Neural cell (in vitro differentiated cells): Measurements from ENCODE around the gene KRTAP22-1. TPM values are rescaled to one million over a fixed set of nuclear protein-coding genes. Genes with fewer than 3 reads are reported as not detected.
A peak's percentile ranks its signal among the peaks of the same experiment; 100 is the strongest.

ENCODE experiments used
- H2AFZ ChIP-seq: fragments of 200-600, 300-800 bp; sonication (generic), shearing (Covaris generic); 2 replicates; pipeline ENCODE4 v1.6.0; 2014; ENCODE audit warnings: low read depth, mild to moderate bottlenecking, antibody characterized with exemption, low read length, moderate library complexity
- H3F3A ChIP-seq: fragments of 200-600 bp; shearing (Covaris generic); 2 replicates; pipeline ENCODE4 v1.6.1; 2016; ENCODE audit warnings: mild to moderate bottlenecking, moderate library complexity, mixed read lengths, antibody characterized with exemption, low read length; ENCODE audit not compliant: insufficient read depth, poor library complexity, severe bottlenecking
- H3K27ac ChIP-seq: fragments of 200-600, 300-800 bp; sonication (generic), shearing (Covaris generic); 2 replicates; pipeline ENCODE4 v1.5.1; 2014; ENCODE audit warnings: mild to moderate bottlenecking, low read length, moderate library complexity
- H3K27me3 ChIP-seq: fragments of 300-800, 200-600 bp; sonication (generic), shearing (Covaris generic); 2 replicates; pipeline ENCODE4 v1.6.0; 2014; ENCODE audit warnings: mild to moderate bottlenecking, low read depth, low read length, moderate library complexity; ENCODE audit not compliant: insufficient read depth
- H3K36me3 ChIP-seq: fragments of 300-800, 200-600 bp; sonication (generic), shearing (Covaris generic); 2 replicates; pipeline ENCODE4 v1.5.1; 2014; ENCODE audit warnings: mild to moderate bottlenecking, antibody characterized with exemption, low read length, moderate library complexity; ENCODE audit not compliant: insufficient read depth
- H3K4me2 ChIP-seq: fragments of 300-800, 200-600 bp; sonication (generic), shearing (Covaris generic); 2 replicates; pipeline ENCODE4 v1.6.0; 2014; ENCODE audit warnings: mild to moderate bottlenecking, low read length
- H3K4me3 ChIP-seq: fragments of 300-800, 200-600 bp; sonication (generic), shearing (Covaris generic); 2 replicates; pipeline ENCODE4 v1.5.1; 2014; ENCODE audit warnings: mild to moderate bottlenecking, low read length, moderate library complexity
- H3K79me2 ChIP-seq: fragments of 200-600 bp; shearing (Covaris generic); replicated peaks from 2 replicates; pipeline ENCODE4 v1.6.0; 2014; ENCODE audit warnings: mild to moderate bottlenecking, low read length, moderate library complexity; ENCODE audit not compliant: insufficient read depth
- H3K9ac ChIP-seq: fragments of 300-800, 200-600 bp; sonication (generic), shearing (Covaris generic); 2 replicates; pipeline ENCODE4 v1.6.1; 2016; ENCODE audit warnings: mild to moderate bottlenecking, low read length, mixed read lengths
- H3K9me2 ChIP-seq: fragments of 200-600 bp; shearing (Covaris generic); 2 replicates; pipeline ENCODE4 v1.6.1; 2016; ENCODE audit warnings: mild to moderate bottlenecking, low read length, mixed read lengths; ENCODE audit not compliant: insufficient read depth
- H3K9me3 ChIP-seq: fragments of 200-600, 300-800 bp; sonication (generic), shearing (Covaris generic); 2 replicates; pipeline ENCODE4 v1.6.1; 2016; ENCODE audit warnings: mild to moderate bottlenecking, mixed run types, low read length, moderate library complexity, mixed read lengths
- H4K20me1 ChIP-seq: fragments of 200-600 bp; shearing (Covaris generic); 2 replicates; pipeline ENCODE4 v1.6.1; 2016; ENCODE audit warnings: mild to moderate bottlenecking, mixed run types; ENCODE audit not compliant: insufficient read depth
- EP300 ChIP-seq: fragments of 450-650 bp; conservative IDR thresholded peaks from 2 replicates; pipeline ENCODE4 v1.6.1; 2014; ENCODE audit warnings: antibody characterized with exemption, mild to moderate bottlenecking, moderate library complexity; ENCODE audit not compliant: poor library complexity, severe bottlenecking
- EZH2 ChIP-seq: fragments of 200-600, 300-800 bp; shearing (Covaris generic), sonication (generic); IDR thresholded peaks from 2 replicates; pipeline ENCODE4 v1.6.1; 2014; ENCODE audit warnings: antibody characterized with exemption, low read length, borderline replicate concordance, mild to moderate bottlenecking; ENCODE audit not compliant: insufficient read depth, poor library complexity, severe bottlenecking
- MXI1 ChIP-seq: fragments of 450-650 bp; conservative IDR thresholded peaks from 2 replicates; pipeline ENCODE4 v1.6.1; 2014; ENCODE audit warnings: antibody characterized with exemption, mild to moderate bottlenecking; ENCODE audit not compliant: poor library complexity, severe bottlenecking
- POLR2AphosphoS5 ChIP-seq: IDR thresholded peaks from 2 replicates; pipeline ENCODE4 v1.6.1; 2012
- RAD21 ChIP-seq: fragments of 450-650 bp; conservative IDR thresholded peaks from 2 replicates; pipeline ENCODE4 v1.6.1; 2014; ENCODE audit warnings: antibody characterized with exemption, mild to moderate bottlenecking, moderate library complexity
- SMC3 ChIP-seq: fragments of 450-650 bp; conservative IDR thresholded peaks from 2 replicates; pipeline ENCODE4 v1.6.1; 2014; ENCODE audit warnings: antibody characterized with exemption, mild to moderate bottlenecking, moderate library complexity; ENCODE audit not compliant: poor library complexity
- TAF1 ChIP-seq: IDR thresholded peaks from 2 replicates; pipeline ENCODE4 v1.6.1; 2012; ENCODE audit warnings: low read depth
- polyA plus RNA-seq: library from polyadenylated mRNA; depleted of rRNA; stranded (reverse); fragments of >200 nt; gene quantifications from 2 replicates; pipeline ENCODE4 v1.2.3, GENCODE V29; 2014
- TF ChIP-seq, protein P1 (sequence below): IDR thresholded peaks from 2 replicates; pipeline ENCODE4 v1.6.1; 2012; ENCODE audit warnings: borderline replicate concordance
- TF ChIP-seq, protein P2 (sequence below): fragments of 450-650 bp; IDR thresholded peaks from 2 replicates; pipeline ENCODE4 v1.5.1; 2014; ENCODE audit warnings: antibody characterized with exemption, mild to moderate bottlenecking, moderate library complexity; ENCODE audit not compliant: poor library complexity, severe bottlenecking

KRTAP22-1 gene
- polyA plus RNA-seq, 1 donor from 2014 or later, result not detected

DNA sequence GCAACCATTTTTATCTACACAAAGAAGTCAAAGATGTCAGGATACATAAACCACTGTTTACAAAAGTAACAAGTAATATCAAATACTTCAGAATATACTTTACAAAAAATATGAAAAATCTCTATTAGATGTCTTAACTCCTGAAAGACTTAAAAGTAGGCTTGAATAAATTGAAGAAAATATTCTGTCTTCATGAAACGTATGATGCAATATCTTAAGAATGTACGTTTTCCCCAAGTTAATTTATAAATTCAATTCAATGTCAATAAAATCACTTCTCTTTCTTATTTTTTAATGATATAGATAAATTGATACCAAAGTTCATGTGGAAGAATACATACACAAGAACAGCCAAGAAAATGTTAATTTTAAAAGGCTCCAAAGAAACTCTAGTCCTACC, 45.8 kb upstream of the KRTAP22-1 start:
- Histone ChIP-seq H3K4me2 (no peak overlapping the region), H4K20me1 (no peaks in the 10 kb centered on the region), H3K4me3 (no peak overlapping the region), H3K9me2 (no peaks in the 10 kb centered on the region), H3F3A (no peaks in the 10 kb centered on the region), H2AFZ (no peak overlapping the region), H3K36me3 (no peaks in the 10 kb centered on the region), H3K27me3 (no peaks in the 10 kb centered on the region), H3K9ac (no peak overlapping the region), H3K27ac (no peak overlapping the region), H3K9me3 (no peaks in the 10 kb centered on the region), H3K79me2 (no peaks in the 10 kb centered on the region)
- no peak for TF ChIP-seq EZH2

DNA sequence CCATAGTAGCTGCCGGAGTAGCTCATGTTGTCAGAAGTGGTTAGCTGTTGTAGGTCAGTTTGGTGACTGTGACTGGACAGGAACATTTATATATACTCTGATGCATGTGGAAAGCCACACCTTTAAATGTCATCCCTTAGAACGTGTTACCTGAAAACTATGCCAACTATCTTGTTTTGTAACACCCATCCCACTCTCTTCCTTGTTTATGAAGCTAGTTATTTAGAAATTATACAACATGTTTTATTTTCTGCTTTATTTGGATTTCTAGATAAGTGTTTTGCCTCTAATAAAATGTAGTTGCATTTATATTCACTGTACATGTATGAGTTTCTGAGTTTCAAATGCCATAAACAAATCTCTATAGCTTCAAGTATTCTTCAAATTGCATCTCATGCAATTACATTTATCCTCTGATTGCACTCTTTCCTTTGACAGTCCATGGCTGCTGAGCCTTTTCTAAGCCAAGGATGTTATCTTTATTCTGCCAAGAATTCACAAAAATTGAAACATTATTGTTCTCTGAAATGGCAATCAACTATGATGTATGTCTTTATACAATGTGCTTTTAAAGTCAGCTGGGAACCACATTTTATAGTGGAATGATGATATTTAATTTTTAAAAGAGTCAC, 39.5 kb upstream of the KRTAP22-1 start, which contains the start of gene KRTAP19-7:
KRTAP19-7 (minus strand) TSS at position 51 of the 632 bp plus-strand sequence; CDS start at position 26, 25 bp downstream.
- no peak within 1 kb of the TSS for H2AFZ ChIP-seq
- H3K9me2 ChIP-seq, result no peaks in the 10 kb centered on the region
- no peaks in the 10 kb centered on the region for H3K36me3 ChIP-seq
- no peaks in the 10 kb centered on the region for H4K20me1 ChIP-seq
- H3K79me2 ChIP-seq, result no peaks in the 10 kb centered on the region
- H3K4me2 ChIP-seq, result no peak within 1 kb of the TSS
- H3K27me3 ChIP-seq, result no peaks in the 10 kb centered on the region
- no peak within 1 kb of the TSS for H3K4me3 ChIP-seq
- TF ChIP-seq EP300 (peak; percentile 75), POLR2AphosphoS5 (peak; percentile 55), TAF1 (no peak)
- TF ChIP-seq, protein P1, sequence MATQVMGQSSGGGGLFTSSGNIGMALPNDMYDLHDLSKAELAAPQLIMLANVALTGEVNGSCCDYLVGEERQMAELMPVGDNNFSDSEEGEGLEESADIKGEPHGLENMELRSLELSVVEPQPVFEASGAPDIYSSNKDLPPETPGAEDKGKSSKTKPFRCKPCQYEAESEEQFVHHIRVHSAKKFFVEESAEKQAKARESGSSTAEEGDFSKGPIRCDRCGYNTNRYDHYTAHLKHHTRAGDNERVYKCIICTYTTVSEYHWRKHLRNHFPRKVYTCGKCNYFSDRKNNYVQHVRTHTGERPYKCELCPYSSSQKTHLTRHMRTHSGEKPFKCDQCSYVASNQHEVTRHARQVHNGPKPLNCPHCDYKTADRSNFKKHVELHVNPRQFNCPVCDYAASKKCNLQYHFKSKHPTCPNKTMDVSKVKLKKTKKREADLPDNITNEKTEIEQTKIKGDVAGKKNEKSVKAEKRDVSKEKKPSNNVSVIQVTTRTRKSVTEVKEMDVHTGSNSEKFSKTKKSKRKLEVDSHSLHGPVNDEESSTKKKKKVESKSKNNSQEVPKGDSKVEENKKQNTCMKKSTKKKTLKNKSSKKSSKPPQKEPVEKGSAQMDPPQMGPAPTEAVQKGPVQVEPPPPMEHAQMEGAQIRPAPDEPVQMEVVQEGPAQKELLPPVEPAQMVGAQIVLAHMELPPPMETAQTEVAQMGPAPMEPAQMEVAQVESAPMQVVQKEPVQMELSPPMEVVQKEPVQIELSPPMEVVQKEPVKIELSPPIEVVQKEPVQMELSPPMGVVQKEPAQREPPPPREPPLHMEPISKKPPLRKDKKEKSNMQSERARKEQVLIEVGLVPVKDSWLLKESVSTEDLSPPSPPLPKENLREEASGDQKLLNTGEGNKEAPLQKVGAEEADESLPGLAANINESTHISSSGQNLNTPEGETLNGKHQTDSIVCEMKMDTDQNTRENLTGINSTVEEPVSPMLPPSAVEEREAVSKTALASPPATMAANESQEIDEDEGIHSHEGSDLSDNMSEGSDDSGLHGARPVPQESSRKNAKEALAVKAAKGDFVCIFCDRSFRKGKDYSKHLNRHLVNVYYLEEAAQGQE, result peak; percentile 53
- no peak within 1 kb of the TSS for H3K9ac ChIP-seq
- H3K9me3 ChIP-seq, result no peaks in the 10 kb centered on the region
- H3K27ac ChIP-seq, result peak within 1 kb of the TSS; percentile 0
- no peaks in the 10 kb centered on the region for H3F3A ChIP-seq

DNA sequence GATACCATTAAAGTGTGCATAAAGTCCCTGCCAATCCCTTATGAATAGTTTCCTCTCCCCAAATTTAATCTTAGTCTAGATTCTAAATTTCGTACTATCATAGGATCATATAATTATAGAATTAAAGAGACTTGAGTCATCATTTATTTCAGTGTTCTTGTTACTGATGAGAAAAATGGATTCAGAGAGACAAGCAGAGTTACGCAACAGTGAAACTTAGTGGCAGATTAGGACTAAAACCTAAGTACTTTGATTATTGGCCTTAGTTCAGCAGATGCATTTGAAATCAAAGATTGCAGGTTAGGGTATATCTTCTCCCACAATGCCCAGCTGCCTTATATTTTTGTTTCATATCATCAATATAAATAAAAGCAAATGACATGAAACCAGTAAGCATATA, 38.9 kb upstream of the KRTAP22-1 start:
- Histone ChIP-seq H3K9ac (no peak overlapping the region), H3K27me3 (no peaks in the 10 kb centered on the region), H3K9me3 (no peaks in the 10 kb centered on the region), H3K27ac (peak overlapping the region; percentile 0), H3K4me2 (no peak overlapping the region), H3K36me3 (no peaks in the 10 kb centered on the region), H3F3A (no peaks in the 10 kb centered on the region), H3K79me2 (no peaks in the 10 kb centered on the region), H4K20me1 (no peaks in the 10 kb centered on the region), H2AFZ (no peak overlapping the region), H3K9me2 (no peaks in the 10 kb centered on the region), H3K4me3 (no peak overlapping the region)
- TF ChIP-seq TAF1 (no peak), SMC3 (no peak), MXI1 (no peak), EP300 (no peak), EZH2 (no peak), POLR2AphosphoS5 (no peak), RAD21 (no peak)
- TF ChIP-seq, protein P1, result no peak
- TF ChIP-seq, protein P2, sequence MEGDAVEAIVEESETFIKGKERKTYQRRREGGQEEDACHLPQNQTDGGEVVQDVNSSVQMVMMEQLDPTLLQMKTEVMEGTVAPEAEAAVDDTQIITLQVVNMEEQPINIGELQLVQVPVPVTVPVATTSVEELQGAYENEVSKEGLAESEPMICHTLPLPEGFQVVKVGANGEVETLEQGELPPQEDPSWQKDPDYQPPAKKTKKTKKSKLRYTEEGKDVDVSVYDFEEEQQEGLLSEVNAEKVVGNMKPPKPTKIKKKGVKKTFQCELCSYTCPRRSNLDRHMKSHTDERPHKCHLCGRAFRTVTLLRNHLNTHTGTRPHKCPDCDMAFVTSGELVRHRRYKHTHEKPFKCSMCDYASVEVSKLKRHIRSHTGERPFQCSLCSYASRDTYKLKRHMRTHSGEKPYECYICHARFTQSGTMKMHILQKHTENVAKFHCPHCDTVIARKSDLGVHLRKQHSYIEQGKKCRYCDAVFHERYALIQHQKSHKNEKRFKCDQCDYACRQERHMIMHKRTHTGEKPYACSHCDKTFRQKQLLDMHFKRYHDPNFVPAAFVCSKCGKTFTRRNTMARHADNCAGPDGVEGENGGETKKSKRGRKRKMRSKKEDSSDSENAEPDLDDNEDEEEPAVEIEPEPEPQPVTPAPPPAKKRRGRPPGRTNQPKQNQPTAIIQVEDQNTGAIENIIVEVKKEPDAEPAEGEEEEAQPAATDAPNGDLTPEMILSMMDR, result no peak
